GM23248 (cell line): ENCODE results near the gene RHO. TPM values are rescaled to one million over a fixed set of nuclear protein-coding genes. Genes with fewer than 3 reads are reported as not detected.

Experiments
- DNase-seq: peaks from one replicate; pipeline ENCODE4 v3.0.0-alpha.2; 2015
- H2AFZ ChIP-seq: fragments of 200-600 bp; sonication (generic); 2 replicates; pipeline ENCODE4 v1.6.1; 2016; ENCODE audit warnings: antibody characterized with exemption
- H3F3A ChIP-seq: fragments of 200-600 bp; sonication (generic); 2 replicates; pipeline ENCODE4 v1.6.1; 2016; ENCODE audit warnings: mild to moderate bottlenecking, antibody characterized with exemption, mixed run types; ENCODE audit not compliant: insufficient read depth
- H3K27ac ChIP-seq: fragments of 200-600 bp; sonication (generic); 2 replicates; pipeline ENCODE4 v1.5.1; 2016; ENCODE audit warnings: mild to moderate bottlenecking
- H3K27me3 ChIP-seq: fragments of 200-600 bp; sonication (generic); replicated peaks from 2 replicates; pipeline ENCODE4 v1.6.1; 2016; ENCODE audit warnings: mild to moderate bottlenecking; ENCODE audit not compliant: insufficient read depth
- H3K36me3 ChIP-seq: fragments of 200-600 bp; sonication (generic); 2 replicates; pipeline ENCODE4 v1.6.1; 2016; ENCODE audit warnings: low read depth, mild to moderate bottlenecking
- H3K4me1 ChIP-seq: fragments of 200-600 bp; sonication (generic); 2 replicates; pipeline ENCODE4 v1.6.1; 2016; ENCODE audit warnings: mild to moderate bottlenecking; ENCODE audit not compliant: insufficient read depth
- H3K4me2 ChIP-seq: fragments of 200-600 bp; sonication (generic); one replicate; pipeline ENCODE4 v1.6.1; 2016; ENCODE audit warnings: mild to moderate bottlenecking; ENCODE audit not compliant: unreplicated experiment
- H3K4me3 ChIP-seq: fragments of 200-600 bp; sonication (generic); 2 replicates; pipeline ENCODE4 v1.5.1; 2016; ENCODE audit warnings: mild to moderate bottlenecking
- H3K79me2 ChIP-seq: fragments of 200-600 bp; sonication (generic); 2 replicates; pipeline ENCODE4 v1.6.1; 2016; ENCODE audit warnings: mild to moderate bottlenecking; ENCODE audit not compliant: insufficient read depth
- H3K9ac ChIP-seq: fragments of 200-600 bp; sonication (generic); 2 replicates; pipeline ENCODE4 v1.6.1; 2016; ENCODE audit warnings: mild to moderate bottlenecking
- H3K9me2 ChIP-seq: fragments of 200-600 bp; sonication (generic); 2 replicates; pipeline ENCODE4 v1.6.1; 2016; ENCODE audit warnings: mixed run types, mild to moderate bottlenecking, moderate library complexity; ENCODE audit not compliant: insufficient read depth
- H3K9me3 ChIP-seq: fragments of 200-600 bp; sonication (generic); one replicate; pipeline ENCODE4 v1.6.1; 2017; ENCODE audit warnings: low read depth
- H4K20me1 ChIP-seq: fragments of 200-600 bp; sonication (generic); 2 replicates; pipeline ENCODE4 v1.6.0; 2016; ENCODE audit not compliant: insufficient read depth
- EZH2 ChIP-seq: fragments of 200-600 bp; sonication (generic); IDR thresholded peaks from 2 replicates; pipeline ENCODE4 v1.6.1; 2018; ENCODE audit warnings: antibody characterized with exemption, mild to moderate bottlenecking; ENCODE audit not compliant: insufficient read depth, poor library complexity, severe bottlenecking
- EZH2phosphoT487 ChIP-seq: fragments of 200-600 bp; sonication (generic); IDR thresholded peaks from 2 replicates; pipeline ENCODE4 v1.6.1; 2018; ENCODE audit warnings: antibody characterized with exemption, moderate library complexity, mild to moderate bottlenecking, low read depth; ENCODE audit not compliant: insufficient read depth
- WGBS, 2 experiments: methylation state at CpG; one replicate each; pipeline ENCODE4 v1.1.6; 2015 to 2017; ENCODE audit warnings: low lambda C conversion rate in 2 of 2, low coverage in 1 of 2; ENCODE audit errors: missing lambda C conversion rate in 2 of 2; 5-methylcytosine and 5-hydroxymethylcytosine counted together
- in situ Hi-C: fragments of 300-500 bp; cut with MboI; formaldehyde crosslinking; loops from 2 replicates; pipeline ENCODE4 v1.15.0; 2020
- polyA plus RNA-seq: library from polyadenylated mRNA; unstranded; fragments of >200 nt; fragmentation: Nextera tagmentation; extraction: Ambion mirVana; gene quantifications from 2 replicates; pipeline ENCODE4 v1.2.1, GENCODE V29; 2016
- total RNA-seq: library from RNA; depleted of rRNA; stranded (reverse); fragments of >200 nt; shearing (Covaris generic); gene quantifications from 2 replicates; pipeline ENCODE4 v1.2.3, GENCODE V29; 2014

RHO gene
- total and polyA plus RNA-seq, 2 experiments from 2014 or later: not detected

DNA sequence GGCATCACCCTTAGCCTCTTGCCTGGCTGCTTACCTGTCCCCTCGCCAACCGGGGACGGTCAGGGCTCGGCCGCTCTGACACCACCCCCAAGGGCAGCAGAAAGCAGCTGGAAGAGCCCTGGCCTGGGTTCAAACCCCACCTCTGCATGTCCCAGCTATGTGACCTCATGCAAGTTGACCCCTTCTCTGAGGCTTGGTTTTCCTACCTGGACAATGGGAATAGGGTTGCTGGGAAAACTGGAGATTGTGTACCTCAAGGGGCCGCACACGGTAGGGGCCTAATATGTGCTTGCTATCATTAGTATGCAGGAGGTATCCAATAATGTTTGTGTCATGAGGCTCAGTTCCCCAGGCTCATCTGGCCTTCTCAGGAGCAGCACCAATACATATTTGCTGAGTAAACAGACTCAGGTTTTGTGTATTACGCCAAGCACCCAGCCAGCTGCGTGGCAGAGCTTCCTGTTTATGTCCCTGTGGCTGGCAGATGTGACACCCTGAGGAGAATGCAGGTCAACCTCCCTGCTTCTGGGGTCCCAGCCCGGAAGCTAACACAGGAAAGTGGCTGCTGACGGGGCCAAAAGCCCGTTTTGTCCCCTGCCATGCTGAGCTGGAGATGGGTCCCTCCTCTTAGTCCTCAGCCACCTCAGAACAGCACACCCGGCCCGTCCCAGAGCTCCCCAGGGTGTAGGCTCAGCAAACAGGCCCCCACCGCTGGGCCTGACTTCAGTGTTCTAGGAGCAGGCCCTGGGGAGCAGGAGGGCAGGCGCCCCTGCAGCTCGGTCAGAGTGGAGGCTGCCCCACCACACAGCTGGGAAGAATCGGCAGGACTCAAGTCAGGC is 48.3 kb downstream of the RHO start:
- 83 to 87% methylated on average over 18 of the region's 18 CpGs for WGBS, 2 experiments
- no peaks in the 10 kb centered on the region; the same call in 1 of the 2 replicates for H3K36me3 ChIP-seq
- H3K4me3 ChIP-seq: no peak overlapping the region
- in situ Hi-C loops: no loop called here
- H3K79me2 ChIP-seq: no peaks in the 10 kb centered on the region
- no peak overlapping the region for H3K9ac ChIP-seq
- no peak overlapping the region for H3K4me2 ChIP-seq
- H3K9me2 ChIP-seq: no peaks in the 10 kb centered on the region
- no peak for DNase-seq
- TF ChIP-seq EZH2phosphoT487 (no peak), EZH2 (no peak)
- no peak overlapping the region for H3K27ac ChIP-seq
- H3K9me3 ChIP-seq: no peaks in the 10 kb centered on the region
- H2AFZ ChIP-seq: no peak overlapping the region
- H3K27me3 ChIP-seq: no peaks in the 10 kb centered on the region
- H3F3A ChIP-seq: no peaks in the 10 kb centered on the region
- no peaks in the 10 kb centered on the region for H4K20me1 ChIP-seq
- no peaks in the 10 kb centered on the region for H3K4me1 ChIP-seq

DNA sequence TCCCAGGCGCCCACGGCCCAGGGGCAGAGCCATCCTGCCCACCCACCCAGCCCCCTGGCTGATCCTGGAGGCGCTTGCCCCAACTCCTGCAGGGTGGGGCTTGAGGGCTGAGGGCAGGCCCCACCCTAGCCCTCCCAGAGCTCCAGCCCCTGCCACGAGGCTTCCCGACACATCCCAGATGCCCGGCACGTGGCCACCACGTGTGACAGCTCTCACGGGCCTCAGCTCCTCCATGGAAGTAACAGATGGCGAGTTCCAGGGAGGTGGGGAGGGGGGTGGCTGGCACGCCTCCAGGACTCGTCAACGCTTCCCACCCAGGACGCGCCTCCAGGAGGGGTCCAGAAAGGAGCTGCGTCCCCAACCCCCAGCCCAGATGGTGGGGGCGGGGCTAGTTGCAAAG is 48.9 kb downstream of the RHO start:
- Histone ChIP-seq H3F3A (no peaks in the 10 kb centered on the region), H3K27me3 (no peaks in the 10 kb centered on the region), H3K4me3 (no peak overlapping the region), H3K4me1 (no peaks in the 10 kb centered on the region), H3K27ac (no peak overlapping the region), H3K9me3 (no peaks in the 10 kb centered on the region), H3K4me2 (no peak overlapping the region), H4K20me1 (no peaks in the 10 kb centered on the region), H3K9me2 (no peaks in the 10 kb centered on the region), H2AFZ (no peak overlapping the region), H3K79me2 (no peaks in the 10 kb centered on the region), H3K9ac (no peak overlapping the region), H3K36me3 (no peaks in the 10 kb centered on the region; the same call in 1 of the 2 replicates)
- DNase-seq: peak; percentile 12
- WGBS, 2 experiments: 46 to 56% methylated on average over 14 of the region's 17 CpGs
- TF ChIP-seq EZH2phosphoT487 (no peak), EZH2 (no peak)
- in situ Hi-C loops: no loop called here

DNA sequence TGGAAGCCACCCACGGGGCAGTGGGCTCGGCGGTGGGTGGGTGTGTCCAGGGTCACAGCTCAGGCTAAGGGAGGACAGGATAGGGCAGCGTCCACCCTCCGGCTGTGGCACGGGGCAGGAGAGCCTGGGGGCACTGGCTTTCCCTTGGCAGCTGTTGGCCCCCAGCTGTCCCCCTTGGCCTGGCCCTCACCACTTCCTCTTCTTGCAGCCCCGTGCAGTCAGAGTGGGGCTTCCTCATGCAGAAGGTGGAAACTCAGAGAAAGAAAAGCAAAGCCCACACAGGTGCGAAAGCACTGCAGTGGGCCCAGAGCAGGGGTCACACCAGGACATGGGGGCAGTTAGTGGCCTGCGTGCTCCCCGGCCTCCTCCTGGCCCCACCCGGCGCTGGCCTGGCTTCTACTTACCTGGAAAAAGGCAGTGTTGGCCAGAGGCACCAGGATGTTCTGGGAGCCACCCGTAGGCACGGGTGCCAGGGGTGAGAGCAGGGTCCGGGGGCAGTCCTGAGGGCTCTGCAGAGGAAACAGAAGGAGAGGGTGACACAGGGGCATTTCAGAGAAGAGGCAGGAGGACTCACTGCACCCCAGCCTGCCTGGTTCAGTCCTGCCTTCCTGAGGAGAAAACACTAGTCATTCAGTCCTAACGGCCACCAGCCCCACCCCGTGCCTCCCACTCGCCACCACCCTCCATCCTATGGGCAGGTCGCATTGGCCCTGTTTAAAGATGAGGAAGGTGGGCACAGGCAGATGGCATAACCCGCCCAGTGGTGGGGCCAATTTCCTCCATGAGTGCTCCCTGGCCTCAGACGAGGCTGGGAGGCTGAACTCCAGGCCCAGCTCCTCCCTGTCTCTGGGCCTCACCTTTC is 49.7 kb downstream of the RHO start:
- Histone ChIP-seq H3K4me2 (no peak overlapping the region), H3K9me2 (no peaks in the 10 kb centered on the region), H3K36me3 (no peaks in the 10 kb centered on the region; the same call in 1 of the 2 replicates), H3K9ac (no peak overlapping the region), H3K79me2 (no peaks in the 10 kb centered on the region), H3K4me3 (no peak overlapping the region), H3F3A (no peaks in the 10 kb centered on the region), H3K4me1 (no peaks in the 10 kb centered on the region), H4K20me1 (no peaks in the 10 kb centered on the region), H3K27me3 (no peaks in the 10 kb centered on the region), H3K9me3 (no peaks in the 10 kb centered on the region), H3K27ac (no peak overlapping the region), H2AFZ (no peak overlapping the region)
- TF ChIP-seq EZH2phosphoT487 (no peak), EZH2 (no peak)
- in situ Hi-C loops: no loop called here
- DNase-seq: no peak
- WGBS, 2 experiments: 86 to 92% methylated on average over 21 of the region's 21 CpGs

DNA sequence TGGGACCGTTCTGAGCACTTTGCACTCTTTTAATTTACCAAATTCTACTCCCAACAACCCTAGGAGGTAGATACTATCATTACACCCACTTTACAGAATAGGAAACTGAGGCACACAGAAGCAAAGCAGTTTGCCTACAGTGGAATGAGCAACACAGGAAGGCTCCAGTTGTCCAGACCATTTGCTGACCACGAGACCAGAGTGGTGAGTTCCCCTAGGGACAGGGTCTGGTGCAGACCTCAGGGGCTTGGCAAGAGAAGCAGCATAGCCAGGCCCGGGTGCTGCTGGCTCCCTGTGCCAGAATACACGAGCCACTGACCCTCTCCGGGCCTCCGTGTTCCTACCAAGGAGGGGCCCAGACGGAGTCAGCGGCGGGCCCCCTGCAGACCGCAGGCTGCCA is 51.6 kb downstream of the RHO start:
- Histone ChIP-seq H2AFZ (no peak overlapping the region), H3K9me2 (no peaks in the 10 kb centered on the region), H3K4me1 (no peaks in the 10 kb centered on the region), H3K27me3 (no peaks in the 10 kb centered on the region), H3K36me3 (no peaks in the 10 kb centered on the region; the same call in 1 of the 2 replicates), H3F3A (no peaks in the 10 kb centered on the region), H3K4me3 (no peak overlapping the region), H4K20me1 (no peaks in the 10 kb centered on the region), H3K9ac (no peak overlapping the region), H3K9me3 (no peaks in the 10 kb centered on the region), H3K4me2 (no peak overlapping the region), H3K79me2 (no peaks in the 10 kb centered on the region), H3K27ac (no peak overlapping the region)
- no peak for TF ChIP-seq EZH2phosphoT487
- TF ChIP-seq EZH2: no peak
- no peak for DNase-seq
- in situ Hi-C loops: no loop called here
- 86 to 88% methylated on average over 10 of the region's 10 CpGs for WGBS, 2 experiments
